Osteocyte (in vitro differentiated cells): ENCODE results near the gene CALHM4. TPM values are rescaled to one million over a fixed set of nuclear protein-coding genes. Genes with fewer than 3 reads are reported as not detected.
A peak's percentile ranks its signal among the peaks of the same experiment; 100 is the strongest.

Experiments used
- DNase-seq: peaks from one replicate; pipeline ENCODE4 v3.0.0; 2021; ENCODE audit warnings: mixed read lengths; ENCODE audit not compliant: unreplicated experiment; ENCODE audit errors: extremely low spot score
- H3K27ac Mint-ChIP-seq: one replicate; pipeline ENCODE4 v1.8.0; 2021; ENCODE audit warnings: mild to moderate bottlenecking, mixed read lengths; ENCODE audit not compliant: unreplicated experiment
- H3K27me3 Mint-ChIP-seq: one replicate; pipeline ENCODE4 v1.8.0; 2021; ENCODE audit warnings: mixed read lengths; ENCODE audit not compliant: unreplicated experiment
- H3K36me3 Mint-ChIP-seq: one replicate; pipeline ENCODE4 v1.8.0; 2021; ENCODE audit warnings: mixed read lengths; ENCODE audit not compliant: unreplicated experiment
- H3K4me1 Mint-ChIP-seq: one replicate; pipeline ENCODE4 v1.8.0; 2021; ENCODE audit warnings: mixed read lengths; ENCODE audit not compliant: unreplicated experiment
- H3K4me3 Mint-ChIP-seq: one replicate; pipeline ENCODE4 v1.8.0; 2021; ENCODE audit warnings: mild to moderate bottlenecking, moderate library complexity, mixed read lengths; ENCODE audit not compliant: unreplicated experiment
- H3K9me3 Mint-ChIP-seq: one replicate; pipeline ENCODE4 v1.8.0; 2021; ENCODE audit warnings: mixed read lengths; ENCODE audit not compliant: unreplicated experiment
- CTCF ChIP-seq: fragments of 200-600 bp; sonication (generic); IDR thresholded peaks from 2 replicates; pipeline ENCODE4 v1.5.0; 2021; ENCODE audit warnings: antibody characterized with exemption, mild to moderate bottlenecking, moderate library complexity
- total RNA-seq: library from RNA; stranded (reverse); gene quantifications from 2 replicates; pipeline ENCODE4 v1.2.1, GENCODE V29; 2021

Gene CALHM4
- total RNA-seq, 1 donor from 2014 or later, result not detected

GRCh38 chr6:116568111-116568510, 14.6 kb downstream of the CALHM4 start:
- no peak for DNase-seq
- Mint-ChIP-seq H3K4me1 (peaks cover 22% of the 10 kb centered on the region), H3K36me3 (no peaks in the 10 kb centered on the region), H3K27me3 (peaks cover 22% of the 10 kb centered on the region), H3K4me3 (no peak overlapping the region), H3K9me3 (no peaks in the 10 kb centered on the region), H3K27ac (no peak overlapping the region)
- no peak for TF ChIP-seq CTCF

- DNase-seq, result no peak
- Mint-ChIP-seq H3K36me3 (peaks cover 2% of the 10 kb centered on the region), H3K27ac (no peak overlapping the region), H3K4me1 (peaks cover 32% of the 10 kb centered on the region), H3K27me3 (peaks cover 17% of the 10 kb centered on the region), H3K9me3 (no peaks in the 10 kb centered on the region), H3K4me3 (no peak overlapping the region)
- TF ChIP-seq CTCF, result no peak
These were observed 15.5 kb downstream of the CALHM4 start for GRCh38 chr6:116568821-116569755.

- peak; percentile 100 for DNase-seq
- Mint-ChIP-seq H3K4me3 (peak within 1 kb of the TSS; percentile 99), H3K36me3 (peaks cover 4% of the 10 kb centered on the region), H3K4me1 (peaks cover 35% of the 10 kb centered on the region), H3K27ac (peak within 1 kb of the TSS; percentile 98), H3K27me3 (peaks cover 10% of the 10 kb centered on the region), H3K9me3 (no peaks in the 10 kb centered on the region)
- TF ChIP-seq CTCF, result peak; percentile 8
These were observed 17.5 kb downstream of the CALHM4 start, which contains the start of gene RWDD1 for GRCh38 chr6:116570856-116571682. TSS of gene RWDD1 (plus strand) at chr6:116571504. CDS start at chr6:116571583, 79 bp downstream.

- H3K4me1 Mint-ChIP-seq, result peaks cover 37% of the 10 kb centered on the region
- DNase-seq, result no peak
- H3K27me3 Mint-ChIP-seq, result peaks cover 7% of the 10 kb centered on the region
- peak overlapping the region; percentile 98 for H3K27ac Mint-ChIP-seq
- H3K9me3 Mint-ChIP-seq, result no peaks in the 10 kb centered on the region
- no peak for TF ChIP-seq CTCF
- peaks cover 9% of the 10 kb centered on the region for H3K36me3 Mint-ChIP-seq
- H3K4me3 Mint-ChIP-seq, result peak overlapping the region; percentile 99
These were observed 18.1 kb downstream of the CALHM4 start for GRCh38 chr6:116571683-116572000.

- Mint-ChIP-seq H3K4me3 (peak overlapping the region; percentile 99), H3K27ac (peak overlapping the region; percentile 98), H3K27me3 (peaks cover 3% of the 10 kb centered on the region), H3K9me3 (no peaks in the 10 kb centered on the region), H3K4me1 (peaks cover 37% of the 10 kb centered on the region), H3K36me3 (peaks cover 9% of the 10 kb centered on the region)
- TF ChIP-seq CTCF, result no peak
- no peak for DNase-seq
These were observed 18.6 kb downstream of the CALHM4 start for GRCh38 chr6:116572162-116572561.
